PC-3 (cell line): ENCODE data around the gene CYGB.
"Not testable (repeated sequence)": the region's sequence is repeated elsewhere in the genome, so short reads cannot be mapped to it uniquely, and the experiment has no call there.

Experiments used
- CTCF ChIP-seq: fragments of 300-600 bp; sonication (generic); conservative IDR thresholded peaks from 2 replicates; pipeline ENCODE4 v1.5.1; 2017; ENCODE audit warnings: antibody characterized with exemption, low read depth, mild to moderate bottlenecking, low read length
- EZH2 ChIP-seq: fragments of 300-600 bp; sonication (generic); IDR thresholded peaks from one replicate; pipeline ENCODE4 v1.6.1; 2017; ENCODE audit warnings: antibody characterized with exemption, mild to moderate bottlenecking, low read length; ENCODE audit not compliant: unreplicated experiment
- EZH2phosphoT487 ChIP-seq: fragments of 300-600 bp; sonication (generic); IDR thresholded peaks from 2 replicates; pipeline ENCODE4 v1.6.1; 2018; ENCODE audit warnings: mild to moderate bottlenecking, antibody characterized with exemption, low read length, borderline replicate concordance

GRCh38 chr17:76563359-76563758 is 25.9 kb upstream of the CYGB start:
- not testable (repeated sequence) for TF ChIP-seq CTCF, EZH2, EZH2phosphoT487
